SK-N-SH treated with all-trans-retinoic acid at 6 μM for 48 hours (cell line): ENCODE measurements around the gene TTYH2.
A peak's percentile ranks its signal among the peaks of the same experiment; 100 is the strongest.

Source experiments
- ATAC-seq: fragments of 200-7000 bp; cut with Tn5 transposase; 3 replicates; pipeline ENCODE4 v1.9.1; 2020; ENCODE audit warnings: mild to moderate bottlenecking, moderate library complexity
- CSDC2 ChIP-seq: fragments of 250-450 bp; sonication (Bioruptor Pico); IDR thresholded peaks from 2 replicates; pipeline ENCODE4 v1.5.0; 2020; ENCODE audit warnings: mild to moderate bottlenecking, moderate library complexity
- ESRRG ChIP-seq: fragments of 250-450 bp; sonication (Bioruptor Pico); IDR thresholded peaks from 2 replicates; pipeline ENCODE4 v1.6.1; 2021; ENCODE audit warnings: mild to moderate bottlenecking
- GLIS3 ChIP-seq: fragments of 250-450 bp; sonication (Bioruptor Pico); IDR thresholded peaks from 2 replicates; pipeline ENCODE4 v1.5.0; 2020; ENCODE audit warnings: mild to moderate bottlenecking, moderate library complexity
- ISL1 ChIP-seq: fragments of 250-450 bp; sonication (Bioruptor Pico); IDR thresholded peaks from 2 replicates; pipeline ENCODE4 v2.1.2; 2022; ENCODE audit warnings: mild to moderate bottlenecking, moderate library complexity
- OSR1 ChIP-seq: fragments of 250-450 bp; sonication (Bioruptor Pico); IDR thresholded peaks from 2 replicates; pipeline ENCODE4 v1.8.0; 2022; ENCODE audit warnings: moderate library complexity, mild to moderate bottlenecking, inconsistent platforms
- POU6F1 ChIP-seq: fragments of 250-450 bp; sonication (Bioruptor Pico); IDR thresholded peaks from 2 replicates; pipeline ENCODE4 v1.8.0; 2021; ENCODE audit warnings: low read depth, mild to moderate bottlenecking, moderate library complexity, borderline replicate concordance
- RARB ChIP-seq: fragments of 250-450 bp; sonication (Bioruptor Pico); IDR thresholded peaks from 2 replicates; pipeline ENCODE4 v1.8.0; 2021; ENCODE audit warnings: mild to moderate bottlenecking, moderate library complexity
- SNAI2 ChIP-seq: fragments of 250-450 bp; sonication (Bioruptor Pico); IDR thresholded peaks from 2 replicates; pipeline ENCODE4 v1.5.0; 2020; ENCODE audit warnings: mild to moderate bottlenecking, moderate library complexity
- TCF4 ChIP-seq: fragments of 250-450 bp; sonication (Bioruptor Pico); IDR thresholded peaks from 2 replicates; pipeline ENCODE4 v1.8.0; 2021; ENCODE audit warnings: mild to moderate bottlenecking, moderate library complexity, borderline replicate concordance
- TOX ChIP-seq: fragments of 250-450 bp; sonication (Bioruptor Pico); IDR thresholded peaks from 2 replicates; pipeline ENCODE4 v1.8.0; 2021; ENCODE audit warnings: mild to moderate bottlenecking, moderate library complexity, borderline replicate concordance
- TSHZ2 ChIP-seq: fragments of 250-450 bp; sonication (Bioruptor Pico); IDR thresholded peaks from 2 replicates; pipeline ENCODE4 v1.5.0; 2020; ENCODE audit warnings: mild to moderate bottlenecking, moderate library complexity
- ZFP3 ChIP-seq: fragments of 250-450 bp; sonication (Bioruptor Pico); IDR thresholded peaks from 2 replicates; pipeline ENCODE4 v1.5.0; 2020; ENCODE audit warnings: mild to moderate bottlenecking, moderate library complexity
- ZNF565 ChIP-seq: fragments of 450-650 bp; formaldehyde crosslinking; conservative IDR thresholded peaks from 2 replicates; pipeline ENCODE4 v1.5.0; 2020; ENCODE audit warnings: low read depth, mild to moderate bottlenecking, moderate library complexity
- ZNF8 ChIP-seq: fragments of 450-650 bp; formaldehyde crosslinking; IDR thresholded peaks from 2 replicates; pipeline ENCODE4 v1.5.0; 2020; ENCODE audit warnings: mild to moderate bottlenecking, moderate library complexity
- TF ChIP-seq, protein P1 (sequence below): fragments of 250-450 bp; sonication (Bioruptor Pico); IDR thresholded peaks from 2 replicates; pipeline ENCODE4 v1.5.1; 2020; ENCODE audit warnings: low read depth, mild to moderate bottlenecking, moderate library complexity
- TF ChIP-seq, protein P2 (sequence below): fragments of 250-450 bp; sonication (Bioruptor Pico); IDR thresholded peaks from 2 replicates; pipeline ENCODE4 v1.5.1; 2021; ENCODE audit warnings: mild to moderate bottlenecking, moderate library complexity
- TF ChIP-seq, protein P3 (sequence below): fragments of 250-450 bp; sonication (Bioruptor Pico); IDR thresholded peaks from 2 replicates; pipeline ENCODE4 v1.8.0; 2020; ENCODE audit warnings: mild to moderate bottlenecking, moderate library complexity, borderline replicate concordance

Gene TTYH2

GRCh38 chr17:74217888-74218287 is 4.5 kb downstream of the TTYH2 start (continued):
- TF ChIP-seq TSHZ2: no peak

DNA sequence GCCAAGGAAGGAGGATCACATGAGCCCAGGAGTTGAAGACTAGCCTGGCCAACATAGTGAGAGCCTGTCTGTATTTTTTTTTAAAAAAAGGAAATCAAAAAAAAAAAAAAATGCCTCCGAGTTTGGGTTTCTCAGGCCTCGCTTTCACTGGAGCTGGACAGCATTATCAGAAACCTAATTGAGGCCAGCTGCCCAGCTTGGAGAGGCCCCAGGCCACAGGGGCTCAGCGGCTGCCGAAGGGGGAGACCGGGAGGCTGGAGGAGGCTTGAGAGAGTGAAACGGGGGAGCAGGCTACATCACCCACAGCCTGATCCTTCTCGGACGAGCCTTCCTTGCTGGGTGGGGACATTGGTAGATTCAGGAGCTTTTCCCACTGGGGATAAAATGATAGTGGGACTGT is 5.1 kb downstream of the TTYH2 start:
- TF ChIP-seq TCF4 (CRISPR knock-in tag) (peak; percentile 69; the same call in 1 of the 2 replicates), GLIS3 (CRISPR knock-in tag) (no peak)
- TF ChIP-seq, all 23 proteins: peak for 1
- no peak; the same call in 2 of the 3 replicates for ATAC-seq

DNA sequence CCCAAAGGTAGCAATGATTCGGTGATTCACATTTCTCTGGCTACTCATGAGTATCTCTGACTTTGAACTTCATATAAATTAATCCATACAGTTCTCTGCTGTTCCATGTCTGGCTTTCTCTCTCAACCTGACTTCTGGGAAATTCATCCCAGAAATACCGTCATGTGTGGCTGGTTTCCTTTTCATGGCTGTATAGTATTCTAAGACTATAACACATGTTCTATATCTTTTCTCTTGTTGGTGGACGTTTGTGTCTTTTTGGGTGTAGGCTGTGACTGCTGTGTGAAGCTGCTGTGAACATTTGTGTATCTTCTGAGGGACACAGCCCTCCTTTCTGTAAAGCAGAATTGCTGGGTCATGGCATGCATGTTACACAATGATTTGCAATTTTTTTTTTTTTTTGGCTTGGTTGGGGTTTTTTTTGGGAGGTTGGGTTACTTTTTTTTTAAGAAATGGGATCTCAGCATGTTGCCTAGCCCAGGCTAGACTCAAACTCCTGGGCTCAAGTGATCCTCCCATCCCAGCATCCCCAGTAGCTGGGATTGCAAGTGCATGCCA is 6.3 kb downstream of the TTYH2 start:
- TF ChIP-seq ISL1 (no peak), ZNF565 (CRISPR knock-in tag) (no peak), POU6F1 (CRISPR knock-in tag) (no peak), ZNF8 (CRISPR knock-in tag) (no peak)
- TF ChIP-seq, protein P1, sequence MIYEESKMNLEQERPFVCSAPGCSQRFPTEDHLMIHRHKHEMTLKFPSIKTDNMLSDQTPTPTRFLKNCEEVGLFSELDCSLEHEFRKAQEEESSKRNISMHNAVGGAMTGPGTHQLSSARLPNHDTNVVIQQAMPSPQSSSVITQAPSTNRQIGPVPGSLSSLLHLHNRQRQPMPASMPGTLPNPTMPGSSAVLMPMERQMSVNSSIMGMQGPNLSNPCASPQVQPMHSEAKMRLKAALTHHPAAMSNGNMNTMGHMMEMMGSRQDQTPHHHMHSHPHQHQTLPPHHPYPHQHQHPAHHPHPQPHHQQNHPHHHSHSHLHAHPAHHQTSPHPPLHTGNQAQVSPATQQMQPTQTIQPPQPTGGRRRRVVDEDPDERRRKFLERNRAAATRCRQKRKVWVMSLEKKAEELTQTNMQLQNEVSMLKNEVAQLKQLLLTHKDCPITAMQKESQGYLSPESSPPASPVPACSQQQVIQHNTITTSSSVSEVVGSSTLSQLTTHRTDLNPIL (CRISPR knock-in tag): no peak
- ATAC-seq: no peak

- TF ChIP-seq SNAI2 (CRISPR knock-in tag) (no peak), OSR1 (CRISPR knock-in tag) (no peak), CSDC2 (CRISPR knock-in tag) (no peak), ESRRG (CRISPR knock-in tag) (no peak), ZNF8 (CRISPR knock-in tag) (no peak), ZFP3 (CRISPR knock-in tag) (no peak), TOX (CRISPR knock-in tag) (no peak)
- TF ChIP-seq, protein P2, sequence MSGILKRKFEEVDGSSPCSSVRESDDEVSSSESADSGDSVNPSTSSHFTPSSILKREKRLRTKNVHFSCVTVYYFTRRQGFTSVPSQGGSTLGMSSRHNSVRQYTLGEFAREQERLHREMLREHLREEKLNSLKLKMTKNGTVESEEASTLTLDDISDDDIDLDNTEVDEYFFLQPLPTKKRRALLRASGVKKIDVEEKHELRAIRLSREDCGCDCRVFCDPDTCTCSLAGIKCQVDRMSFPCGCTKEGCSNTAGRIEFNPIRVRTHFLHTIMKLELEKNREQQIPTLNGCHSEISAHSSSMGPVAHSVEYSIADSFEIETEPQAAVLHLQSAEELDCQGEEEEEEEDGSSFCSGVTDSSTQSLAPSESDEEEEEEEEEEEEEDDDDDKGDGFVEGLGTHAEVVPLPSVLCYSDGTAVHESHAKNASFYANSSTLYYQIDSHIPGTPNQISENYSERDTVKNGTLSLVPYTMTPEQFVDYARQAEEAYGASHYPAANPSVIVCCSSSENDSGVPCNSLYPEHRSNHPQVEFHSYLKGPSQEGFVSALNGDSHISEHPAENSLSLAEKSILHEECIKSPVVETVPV: no peak
These were observed 6.8 kb downstream of the TTYH2 start for GRCh38 chr17:74220219-74220618.

GRCh38 chr17:74220946-74221818 is 7.8 kb downstream of the TTYH2 start:
- no peak for TF ChIP-seq ZNF565 (CRISPR knock-in tag)
- no peak for TF ChIP-seq SNAI2 (CRISPR knock-in tag)
- no peak for TF ChIP-seq OSR1 (CRISPR knock-in tag)
- TF ChIP-seq, protein P3, sequence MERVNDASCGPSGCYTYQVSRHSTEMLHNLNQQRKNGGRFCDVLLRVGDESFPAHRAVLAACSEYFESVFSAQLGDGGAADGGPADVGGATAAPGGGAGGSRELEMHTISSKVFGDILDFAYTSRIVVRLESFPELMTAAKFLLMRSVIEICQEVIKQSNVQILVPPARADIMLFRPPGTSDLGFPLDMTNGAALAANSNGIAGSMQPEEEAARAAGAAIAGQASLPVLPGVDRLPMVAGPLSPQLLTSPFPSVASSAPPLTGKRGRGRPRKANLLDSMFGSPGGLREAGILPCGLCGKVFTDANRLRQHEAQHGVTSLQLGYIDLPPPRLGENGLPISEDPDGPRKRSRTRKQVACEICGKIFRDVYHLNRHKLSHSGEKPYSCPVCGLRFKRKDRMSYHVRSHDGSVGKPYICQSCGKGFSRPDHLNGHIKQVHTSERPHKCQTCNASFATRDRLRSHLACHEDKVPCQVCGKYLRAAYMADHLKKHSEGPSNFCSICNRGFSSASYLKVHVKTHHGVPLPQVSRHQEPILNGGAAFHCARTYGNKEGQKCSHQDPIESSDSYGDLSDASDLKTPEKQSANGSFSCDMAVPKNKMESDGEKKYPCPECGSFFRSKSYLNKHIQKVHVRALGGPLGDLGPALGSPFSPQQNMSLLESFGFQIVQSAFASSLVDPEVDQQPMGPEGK (CRISPR knock-in tag): no peak
- TF ChIP-seq, protein P2: no peak
- no peak for TF ChIP-seq RARB (CRISPR knock-in tag)
- TF ChIP-seq CSDC2 (CRISPR knock-in tag): no peak
- TF ChIP-seq TCF4 (CRISPR knock-in tag): no peak
- TF ChIP-seq POU6F1 (CRISPR knock-in tag): no peak
- ATAC-seq: no peak

More at GRCh38 chr17:74220219-74220618, 6.8 kb downstream of the TTYH2 start:
- no peak for ATAC-seq
